ENCODE results near the gene RALGPS1.

GRCh38 chr9:126885131-126885641 lies 29.4 kb upstream of the RALGPS1 start:
- TF ChIP-seq CTCF (IDR thresholded peaks at IDR 0.05) = no peak
- no peak for TF ChIP-seq POLR2A (IDR thresholded peaks at IDR 0.05)
